Vagina (tissue), 2 donors: ENCODE measurements around the gene ARHGAP27. TPM values are rescaled to one million over a fixed set of nuclear protein-coding genes. Genes with fewer than 3 reads are reported as not detected.

ENCODE experiments used
- DNase-seq, 2 donors: peaks; one replicate each; pipeline ENCODE4 v3.0.0-alpha.2; 2017; ENCODE audit errors: extremely low spot score in 2 of 2
- H3K27ac ChIP-seq: fragments of 200-600 bp; sonication (generic); one replicate; pipeline ENCODE4 v1.5.1; 2019
- H3K27me3 ChIP-seq: fragments of 200-600 bp; sonication (generic); one replicate; pipeline ENCODE4 v1.5.1; 2019
- H3K36me3 ChIP-seq, 2 donors: fragments of 200-600 bp; sonication (generic); one replicate each; pipeline ENCODE4 v1.5.1; 2017 to 2019
- H3K4me1 ChIP-seq: fragments of 200-600 bp; sonication (generic); one replicate; pipeline ENCODE4 v1.5.1; 2019
- H3K4me3 ChIP-seq, 2 donors: fragments of 200-600 bp; sonication (generic); 1 replicate in 1 of 2; 2 replicates in 1 of 2; pipeline ENCODE4 v1.5.1; 2016 to 2019
- H3K9me3 ChIP-seq: fragments of 200-600 bp; sonication (generic); one replicate; pipeline ENCODE4 v1.5.1; 2019
- POLR2A ChIP-seq, 2 donors: fragments of 450-650 bp; IDR thresholded peaks; one replicate each; pipeline ENCODE4 v1.6.1; 2017; ENCODE audit warnings: antibody characterized with exemption in 2 of 2, mild to moderate bottlenecking in 2 of 2, moderate library complexity in 2 of 2
- POLR2AphosphoS5 ChIP-seq, 2 donors: sonication (generic); formaldehyde crosslinking; IDR thresholded peaks; one replicate each; pipeline ENCODE4 v1.9.0; 2017; ENCODE audit warnings: antibody characterized with exemption in 2 of 2, mild to moderate bottlenecking in 2 of 2, low read depth in 1 of 2; ENCODE audit not compliant: insufficient read depth in 1 of 2
- intact Hi-C: fragments of 100-400 bp; cut with DNase I; formaldehyde crosslinking; loops from one replicate; pipeline ENCODE4 v1.15.1; 2023
- total RNA-seq: library from RNA; depleted of rRNA; stranded (reverse); fragments of >200 nt; gene quantifications from one replicate; pipeline ENCODE4 v1.2.3, GENCODE V29; 2016
- TF ChIP-seq, protein P1 (sequence below), 3 experiments: fragments of 450-650 bp in 2 of 3; fragments of 200-600 bp in 1 of 3; sonication (generic) in 1 of 3; IDR thresholded peaks; one replicate each; pipeline ENCODE4 v1.5.1; 2017 to 2019; ENCODE audit warnings: antibody characterized with exemption in 3 of 3, mild to moderate bottlenecking in 2 of 3, moderate library complexity in 2 of 3

The ARHGAP27 gene
- total RNA-seq, 1 donor from 2014 or later: 80.0 TPM

DNA sequence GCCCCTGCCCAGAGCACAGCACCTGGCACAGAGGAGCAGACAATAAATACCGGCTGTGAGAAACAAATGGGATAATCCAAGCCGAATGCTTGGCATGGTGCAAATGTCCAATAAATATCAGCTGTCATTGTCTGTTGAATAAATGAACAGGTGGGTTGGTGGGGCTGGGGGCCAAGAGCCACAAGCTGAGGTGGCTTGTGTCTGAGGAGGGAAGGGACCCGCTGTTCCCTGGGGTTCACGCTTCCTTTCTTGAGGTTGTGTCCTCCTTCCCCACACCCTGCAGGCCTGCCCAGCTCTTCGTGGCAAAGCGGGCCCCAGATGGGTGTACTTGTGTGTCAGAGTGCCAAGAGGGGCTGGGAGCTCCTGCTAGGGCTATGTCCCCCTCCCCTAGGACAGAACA is 38.6 kb downstream of the ARHGAP27 start:
- DNase-seq: no peak
- Histone ChIP-seq H3K27me3 (no peaks in the 10 kb centered on the region), H3K9me3 (no peaks in the 10 kb centered on the region), H3K27ac (no peak overlapping the region), H3K4me3 (no peak overlapping the region), H3K36me3 (peaks cover 0 to 20% of the 10 kb centered on the region in 2 donors), H3K4me1 (peaks cover 14% of the 10 kb centered on the region)
- TF ChIP-seq, protein P1, sequence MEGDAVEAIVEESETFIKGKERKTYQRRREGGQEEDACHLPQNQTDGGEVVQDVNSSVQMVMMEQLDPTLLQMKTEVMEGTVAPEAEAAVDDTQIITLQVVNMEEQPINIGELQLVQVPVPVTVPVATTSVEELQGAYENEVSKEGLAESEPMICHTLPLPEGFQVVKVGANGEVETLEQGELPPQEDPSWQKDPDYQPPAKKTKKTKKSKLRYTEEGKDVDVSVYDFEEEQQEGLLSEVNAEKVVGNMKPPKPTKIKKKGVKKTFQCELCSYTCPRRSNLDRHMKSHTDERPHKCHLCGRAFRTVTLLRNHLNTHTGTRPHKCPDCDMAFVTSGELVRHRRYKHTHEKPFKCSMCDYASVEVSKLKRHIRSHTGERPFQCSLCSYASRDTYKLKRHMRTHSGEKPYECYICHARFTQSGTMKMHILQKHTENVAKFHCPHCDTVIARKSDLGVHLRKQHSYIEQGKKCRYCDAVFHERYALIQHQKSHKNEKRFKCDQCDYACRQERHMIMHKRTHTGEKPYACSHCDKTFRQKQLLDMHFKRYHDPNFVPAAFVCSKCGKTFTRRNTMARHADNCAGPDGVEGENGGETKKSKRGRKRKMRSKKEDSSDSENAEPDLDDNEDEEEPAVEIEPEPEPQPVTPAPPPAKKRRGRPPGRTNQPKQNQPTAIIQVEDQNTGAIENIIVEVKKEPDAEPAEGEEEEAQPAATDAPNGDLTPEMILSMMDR (IDR thresholded peaks at IDR 0.05): no peak
- TF ChIP-seq POLR2AphosphoS5 (IDR thresholded peaks at IDR 0.05; ENCODE audit: insufficient read depth in 1 of 2, low read depth in 1 of 2): no peak
- no peak for TF ChIP-seq POLR2A (IDR thresholded peaks at IDR 0.05)
- intact Hi-C loops: no loop called here

DNA sequence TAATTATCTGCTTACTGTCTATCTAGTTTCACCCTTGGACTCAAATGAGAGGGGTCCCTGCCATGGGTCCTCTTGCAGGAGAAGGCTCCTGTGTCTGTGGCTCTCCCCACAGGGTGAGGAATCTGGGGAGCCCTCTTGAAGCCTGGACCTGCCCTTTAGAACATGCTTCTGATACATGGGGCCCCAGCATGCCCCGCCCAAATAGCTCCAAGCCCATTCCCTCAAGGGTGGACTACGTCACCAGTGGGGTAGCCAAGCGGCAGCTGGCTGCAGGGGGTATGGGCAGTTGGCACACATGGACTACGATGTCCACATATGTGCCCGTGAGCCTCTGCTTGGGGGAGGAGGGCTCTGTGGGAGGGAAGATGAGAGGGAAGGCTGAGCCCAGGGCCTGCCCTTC is 39.3 kb downstream of the ARHGAP27 start:
- intact Hi-C loops: no loop called here

DNA sequence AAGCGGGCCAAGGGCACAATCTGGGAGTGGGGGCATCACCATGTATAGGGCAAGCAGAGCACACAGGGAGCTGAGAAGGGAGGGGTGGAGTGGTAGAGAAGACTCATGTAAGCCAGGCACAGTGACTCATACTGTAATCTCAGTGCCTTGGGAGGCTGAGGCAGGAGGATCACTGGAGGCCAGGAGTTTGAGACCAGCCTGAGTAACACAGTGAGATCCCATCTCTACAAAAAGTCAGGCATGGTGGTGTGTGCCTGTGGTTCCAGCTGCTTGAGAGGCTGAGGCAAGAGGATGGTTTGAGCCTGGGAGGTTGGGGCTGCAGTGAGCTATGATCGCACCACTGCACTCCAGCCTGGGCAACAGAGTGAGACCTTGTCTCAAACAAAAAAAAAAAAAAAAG is 40.8 kb downstream of the ARHGAP27 start:
- Histone ChIP-seq H3K9me3 (no peaks in the 10 kb centered on the region), H3K36me3 (peaks cover 0 to 16% of the 10 kb centered on the region in 2 donors), H3K27ac (no peak overlapping the region), H3K27me3 (no peaks in the 10 kb centered on the region), H3K4me1 (peaks cover 14% of the 10 kb centered on the region), H3K4me3 (no peak overlapping the region)
- TF ChIP-seq, protein P1 (IDR thresholded peaks at IDR 0.05): no peak
- TF ChIP-seq POLR2A (IDR thresholded peaks at IDR 0.05) (no peak), POLR2AphosphoS5 (IDR thresholded peaks at IDR 0.05; ENCODE audit: insufficient read depth in 1 of 2, low read depth in 1 of 2) (no peak)
- DNase-seq: no peak
- intact Hi-C loops: no loop called here

More for the DNA sequence above, 39.3 kb downstream of the ARHGAP27 start:
- no peaks in the 10 kb centered on the region for H3K27me3 ChIP-seq
- H3K36me3 ChIP-seq: peaks cover 0 to 20% of the 10 kb centered on the region in 2 donors
- H3K4me1 ChIP-seq: peaks cover 14% of the 10 kb centered on the region
- no peaks in the 10 kb centered on the region for H3K9me3 ChIP-seq
- DNase-seq: no peak
- no peak overlapping the region for H3K27ac ChIP-seq
- TF ChIP-seq, protein P1 (IDR thresholded peaks at IDR 0.05): no peak
- TF ChIP-seq POLR2A (IDR thresholded peaks at IDR 0.05) (no peak), POLR2AphosphoS5 (IDR thresholded peaks at IDR 0.05; ENCODE audit: insufficient read depth in 1 of 2, low read depth in 1 of 2) (no peak)
- no peak overlapping the region for H3K4me3 ChIP-seq

DNA sequence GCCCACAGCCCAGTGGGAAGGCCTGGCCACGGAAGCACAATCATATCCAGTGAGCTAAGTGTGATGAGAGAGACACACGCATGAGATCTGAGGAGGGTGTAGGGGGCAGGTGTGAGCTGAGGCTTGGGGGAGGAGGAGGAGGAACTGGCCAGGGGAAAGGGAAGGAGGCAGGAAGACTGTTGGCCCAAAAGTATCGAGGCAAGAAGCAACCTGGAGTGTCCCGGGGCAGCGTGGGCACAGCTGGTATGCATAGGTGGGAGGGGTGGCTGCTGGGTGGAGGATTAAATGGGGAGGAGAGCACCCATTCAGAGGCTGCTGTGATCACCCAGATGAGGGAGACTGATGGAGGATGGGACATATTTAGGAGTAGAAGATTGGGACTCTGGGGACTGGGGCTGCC is 41.4 kb downstream of the ARHGAP27 start:
- intact Hi-C loops: no loop called here
- no peak for DNase-seq
- H3K9me3 ChIP-seq: no peaks in the 10 kb centered on the region
- no peak overlapping the region for H3K27ac ChIP-seq
- no peak overlapping the region for H3K4me3 ChIP-seq
- TF ChIP-seq POLR2A (IDR thresholded peaks at IDR 0.05) (no peak), POLR2AphosphoS5 (IDR thresholded peaks at IDR 0.05; ENCODE audit: insufficient read depth in 1 of 2, low read depth in 1 of 2) (no peak)
- TF ChIP-seq, protein P1 (IDR thresholded peaks at IDR 0.05): no peak
- no peaks in the 10 kb centered on the region for H3K27me3 ChIP-seq
- H3K36me3 ChIP-seq: peaks cover 0 to 10% of the 10 kb centered on the region in 2 donors
- H3K4me1 ChIP-seq: peaks cover 14% of the 10 kb centered on the region

DNA sequence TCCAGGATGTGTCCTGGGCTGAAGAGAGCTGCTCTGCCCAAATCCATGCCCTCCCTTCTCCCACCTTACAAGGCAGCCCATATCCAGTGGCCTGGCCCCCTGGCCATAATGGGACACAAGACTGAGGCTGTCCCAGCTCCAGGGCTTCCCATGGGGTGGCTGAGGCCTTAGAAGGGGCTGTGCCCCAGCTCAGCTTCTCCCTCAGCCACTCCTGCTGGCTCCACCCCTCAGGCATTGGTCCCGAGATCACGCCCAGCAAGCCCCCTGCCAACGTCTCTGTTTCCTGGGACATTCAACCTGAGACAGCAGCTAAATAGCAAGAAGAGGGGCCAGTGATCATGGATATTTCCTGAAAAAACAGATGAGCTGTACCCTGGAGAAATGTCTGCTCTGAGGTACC is 43.3 kb downstream of the ARHGAP27 start:
- no peak for TF ChIP-seq POLR2AphosphoS5 (IDR thresholded peaks at IDR 0.05; ENCODE audit: insufficient read depth in 1 of 2, low read depth in 1 of 2)
- TF ChIP-seq, protein P1 (IDR thresholded peaks at IDR 0.05): no peak
- TF ChIP-seq POLR2A (IDR thresholded peaks at IDR 0.05): no peak
- intact Hi-C loops: loop anchor here (5.0 kb wide), 1 partner anchor 167 kb away; the partner anchor contains the start of gene FMNL1
- Histone ChIP-seq H3K9me3 (no peaks in the 10 kb centered on the region), H3K4me3 (no peak overlapping the region), H3K27ac (no peak overlapping the region), H3K27me3 (no peaks in the 10 kb centered on the region), H3K4me1 (peaks cover 4% of the 10 kb centered on the region), H3K36me3 (peaks cover 0 to 6% of the 10 kb centered on the region in 2 donors)
- DNase-seq: no peak
